ENCODE data around the gene OGFR.

The OGFR gene

DNA sequence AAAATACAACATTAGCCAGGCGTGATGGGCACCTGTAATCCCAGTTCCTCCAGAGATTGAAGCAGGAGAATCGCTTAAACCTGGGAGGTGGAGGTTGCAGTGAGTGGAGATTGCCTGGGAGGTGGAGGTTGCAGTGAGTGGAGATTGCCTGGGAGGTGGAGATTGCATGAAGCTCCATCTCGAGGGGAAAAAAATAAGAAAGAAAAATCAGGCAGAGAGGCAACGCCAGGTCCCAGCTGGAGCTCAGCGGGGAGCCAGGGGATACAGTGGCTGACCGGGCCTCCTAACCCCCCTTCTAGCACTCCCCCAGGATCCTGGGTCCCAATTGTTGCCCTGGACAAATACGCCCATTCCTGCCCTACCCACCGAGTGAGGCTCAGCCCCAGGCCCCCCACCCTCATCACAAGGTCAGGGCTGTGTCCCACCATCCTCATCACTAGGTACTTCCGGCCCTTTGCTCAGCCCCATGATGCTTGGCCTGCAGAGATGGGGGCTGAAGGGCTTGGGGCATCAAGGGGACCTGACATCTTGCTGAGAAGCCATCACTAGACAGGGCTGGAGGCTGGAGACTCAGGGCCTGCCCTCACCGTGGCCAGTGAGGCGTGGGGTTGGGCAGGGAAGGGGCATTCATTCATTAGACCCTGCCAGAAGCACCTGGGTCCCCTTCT, 1.9 kb downstream of the OGFR start:
- Histone ChIP-seq H3K9me3 (ENCODE audit: insufficient read depth, low read depth, low read length) (no peaks in the 10 kb centered on the region), H3K4me3 (ENCODE audit: low read length) (no peak overlapping the region), H3K27ac (ENCODE audit: low read length) (no peak overlapping the region), H3K36me3 (ENCODE audit: insufficient read depth, low read depth, low read length) (peaks cover 18% of the 10 kb centered on the region), H3K27me3 (ENCODE audit: insufficient read depth, low read length) (peaks cover 11% of the 10 kb centered on the region), H3K9ac (ENCODE audit: low read depth, low read length) (no peak overlapping the region), H3K4me1 (ENCODE audit: insufficient read depth, low read length) (peaks cover 3% of the 10 kb centered on the region; the same call in 1 of the 2 replicates)

DNA sequence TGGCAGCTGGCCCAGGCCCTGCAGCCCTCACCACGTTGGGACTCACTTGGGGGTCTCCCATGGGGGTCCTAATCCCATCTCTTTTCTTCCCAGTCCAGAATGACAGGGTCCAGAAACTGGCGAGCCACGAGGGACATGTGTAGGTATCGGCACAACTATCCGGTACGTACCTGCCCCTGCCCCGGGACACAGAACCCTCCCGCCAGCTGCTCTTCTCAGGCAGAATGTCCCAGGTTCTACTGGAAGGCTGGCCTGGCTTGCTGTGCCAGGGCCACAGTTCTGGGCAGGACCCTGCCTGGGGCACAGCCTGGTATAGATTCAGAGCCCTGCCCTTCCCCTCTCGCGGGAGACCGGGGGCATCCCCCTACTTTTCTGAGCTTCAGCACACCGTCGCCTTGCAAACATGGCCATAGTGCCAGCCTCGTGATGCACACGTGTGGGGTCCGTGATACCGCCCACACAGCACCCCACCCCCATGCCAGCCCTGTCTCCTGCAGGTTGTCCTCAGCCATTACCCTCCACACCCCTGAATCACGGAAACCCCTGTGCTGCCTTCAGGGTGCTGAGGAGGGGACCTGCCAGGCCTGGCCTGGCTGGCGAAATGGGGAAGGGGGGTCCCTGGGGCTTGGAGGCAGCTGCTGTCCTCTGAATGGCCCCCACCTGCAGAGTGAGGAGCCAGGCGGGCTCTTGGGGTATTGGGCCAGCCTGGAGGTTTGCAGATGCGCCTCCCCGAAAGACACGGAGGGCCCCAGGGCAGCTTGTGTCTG, 3.0 kb downstream of the OGFR start:
- no peaks in the 10 kb centered on the region for H3K9me3 ChIP-seq (ENCODE audit: insufficient read depth, low read depth, low read length)
- no peak overlapping the region for H3K4me3 ChIP-seq (ENCODE audit: low read length)
- peaks cover 19% of the 10 kb centered on the region for H3K36me3 ChIP-seq (ENCODE audit: insufficient read depth, low read depth, low read length)
- peaks cover 3% of the 10 kb centered on the region; the same call in 1 of the 2 replicates for H3K4me1 ChIP-seq (ENCODE audit: insufficient read depth, low read length)
- peaks cover 11% of the 10 kb centered on the region for H3K27me3 ChIP-seq (ENCODE audit: insufficient read depth, low read length)
- no peak overlapping the region for H3K27ac ChIP-seq (ENCODE audit: low read length)
- no peak overlapping the region for H3K9ac ChIP-seq (ENCODE audit: low read depth, low read length)

DNA sequence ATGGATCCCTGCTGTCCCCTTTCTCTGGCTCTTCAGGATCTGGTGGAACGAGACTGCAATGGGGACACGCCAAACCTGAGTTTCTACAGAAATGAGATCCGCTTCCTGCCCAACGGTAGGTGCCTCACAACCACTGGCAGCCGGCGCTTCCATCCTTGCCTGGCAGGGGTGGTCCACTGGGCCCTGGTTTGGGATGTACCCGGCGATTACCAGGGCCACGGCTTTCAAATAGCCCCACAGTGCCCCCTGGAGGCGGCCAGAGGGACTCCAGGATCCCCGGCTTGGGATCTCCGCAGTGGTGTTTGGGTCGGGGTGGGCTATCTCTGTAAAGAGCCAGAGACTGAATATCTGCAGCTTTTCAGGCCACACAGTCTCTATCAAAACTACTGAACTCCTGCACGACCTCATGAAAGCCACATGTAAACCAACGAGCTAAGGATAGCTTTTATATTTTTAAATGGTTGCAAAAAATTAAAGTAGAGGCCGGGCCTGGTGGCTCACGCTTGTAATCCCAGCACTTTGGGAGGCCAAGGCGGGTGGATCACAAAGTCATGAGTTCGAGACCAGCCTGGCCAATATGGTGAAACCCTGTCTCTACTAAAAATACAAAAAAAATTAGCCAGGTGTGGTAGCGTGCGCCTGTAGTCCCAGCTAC, 3.7 kb downstream of the OGFR start:
- no peak overlapping the region for H3K27ac ChIP-seq (ENCODE audit: low read length)
- H3K4me3 ChIP-seq (ENCODE audit: low read length): no peak overlapping the region
- H3K27me3 ChIP-seq (ENCODE audit: insufficient read depth, low read length): peaks cover 10% of the 10 kb centered on the region
- H3K36me3 ChIP-seq (ENCODE audit: insufficient read depth, low read depth, low read length): peaks cover 21% of the 10 kb centered on the region
- H3K4me1 ChIP-seq (ENCODE audit: insufficient read depth, low read length): peaks cover 3% of the 10 kb centered on the region; the same call in 1 of the 2 replicates
- H3K9me3 ChIP-seq (ENCODE audit: insufficient read depth, low read depth, low read length): no peaks in the 10 kb centered on the region
- H3K9ac ChIP-seq (ENCODE audit: low read depth, low read length): no peak overlapping the region

DNA sequence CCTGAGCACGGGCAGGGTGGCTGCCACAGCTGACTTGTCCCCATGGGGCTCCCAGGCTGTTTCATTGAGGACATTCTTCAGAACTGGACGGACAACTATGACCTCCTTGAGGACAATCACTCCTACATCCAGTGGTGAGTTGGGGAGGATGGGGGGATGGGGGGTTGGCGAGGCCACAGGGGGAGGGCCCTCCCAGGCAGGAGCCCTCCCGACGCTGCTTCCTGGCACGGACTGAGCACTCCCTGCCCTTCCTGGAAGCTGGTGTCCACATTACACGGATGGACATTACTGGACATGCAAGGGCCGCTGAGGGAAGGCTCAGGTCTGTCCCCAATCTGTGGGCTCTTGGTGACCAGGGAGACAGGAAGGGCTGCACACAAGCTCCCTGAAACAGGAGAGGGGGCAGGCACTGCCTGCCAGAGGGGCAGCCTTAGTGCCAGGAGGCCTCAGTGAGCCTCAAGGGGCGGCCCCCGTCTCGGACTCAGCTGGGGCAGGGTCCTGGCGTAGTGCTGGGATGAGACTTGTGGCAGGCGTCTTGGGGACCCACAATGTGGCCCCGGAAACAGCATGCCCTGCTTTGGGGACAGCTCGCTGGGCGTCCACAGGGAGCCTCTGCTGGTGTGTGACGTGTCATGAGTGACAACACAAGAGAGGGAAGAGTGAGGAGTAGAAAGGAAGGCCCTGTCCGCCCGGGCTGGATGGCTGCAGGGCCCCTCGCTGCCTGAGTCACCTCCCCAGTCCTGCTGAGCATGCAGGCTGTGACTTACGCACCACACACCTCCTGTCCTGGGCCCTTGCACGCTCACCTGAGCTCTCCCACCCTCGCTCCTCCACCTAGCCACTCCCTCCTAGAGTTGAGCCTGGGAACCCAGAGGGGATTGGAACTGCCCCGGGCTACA, 5.1 kb downstream of the OGFR start:
- Histone ChIP-seq H3K27me3 (ENCODE audit: insufficient read depth, low read length) (no peaks in the 10 kb centered on the region), H3K9me3 (ENCODE audit: insufficient read depth, low read depth, low read length) (no peaks in the 10 kb centered on the region), H3K36me3 (ENCODE audit: insufficient read depth, low read depth, low read length) (peaks cover 21% of the 10 kb centered on the region), H3K27ac (ENCODE audit: low read length) (no peak overlapping the region), H3K4me3 (ENCODE audit: low read length) (no peak overlapping the region), H3K9ac (ENCODE audit: low read depth, low read length) (no peak overlapping the region), H3K4me1 (ENCODE audit: insufficient read depth, low read length) (no peaks in the 10 kb centered on the region)

DNA sequence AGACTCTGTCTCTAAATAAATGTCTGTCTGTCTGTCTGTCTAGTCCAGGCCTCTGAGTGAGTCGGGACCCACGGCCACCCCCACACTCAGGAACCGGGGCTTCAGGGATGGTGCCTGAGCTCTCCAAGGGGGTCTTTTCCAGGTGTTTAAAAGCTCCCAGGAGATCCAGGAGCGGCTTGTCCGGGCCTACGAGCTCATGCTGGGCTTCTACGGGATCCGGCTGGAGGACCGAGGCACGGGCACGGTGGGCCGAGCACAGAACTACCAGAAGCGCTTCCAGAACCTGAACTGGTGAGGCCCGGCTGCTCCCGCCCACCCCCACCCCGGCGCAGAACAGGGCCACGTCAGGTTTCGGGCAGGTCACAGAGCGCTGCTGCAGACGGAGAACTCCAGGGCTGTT, 6.7 kb downstream of the OGFR start:
- H3K9ac ChIP-seq (ENCODE audit: low read depth, low read length): no peak overlapping the region
- H3K9me3 ChIP-seq (ENCODE audit: insufficient read depth, low read depth, low read length): no peaks in the 10 kb centered on the region
- peaks cover 5% of the 10 kb centered on the region; the same call in 1 of the 2 replicates for H3K4me1 ChIP-seq (ENCODE audit: insufficient read depth, low read length)
- no peak overlapping the region for H3K27ac ChIP-seq (ENCODE audit: low read length)
- H3K4me3 ChIP-seq (ENCODE audit: low read length): no peak overlapping the region
- H3K27me3 ChIP-seq (ENCODE audit: insufficient read depth, low read length): peaks cover 14% of the 10 kb centered on the region
- H3K36me3 ChIP-seq (ENCODE audit: insufficient read depth, low read depth, low read length): peaks cover 21% of the 10 kb centered on the region

DNA sequence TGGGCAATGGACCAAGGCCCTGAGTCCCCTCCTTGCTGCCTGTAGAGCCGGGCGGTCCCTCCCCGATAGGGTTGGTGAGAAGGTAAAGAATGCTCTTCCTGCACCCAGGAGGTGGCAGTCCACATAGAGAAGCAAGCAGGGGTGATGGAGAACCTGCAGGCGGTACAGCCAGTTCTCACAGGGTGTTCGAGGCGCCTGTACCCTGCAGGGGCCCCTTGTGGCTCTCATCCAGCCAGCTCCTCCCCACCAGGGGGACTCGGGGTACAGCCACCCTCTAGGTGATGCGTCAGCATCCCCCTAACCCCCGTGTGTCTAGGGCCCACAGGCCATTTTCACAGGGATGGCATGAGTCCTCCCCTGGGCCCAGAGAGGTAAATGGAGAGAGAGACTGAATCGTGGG, 7.1 kb downstream of the OGFR start:
- no peak overlapping the region for H3K9ac ChIP-seq (ENCODE audit: low read depth, low read length)

DNA sequence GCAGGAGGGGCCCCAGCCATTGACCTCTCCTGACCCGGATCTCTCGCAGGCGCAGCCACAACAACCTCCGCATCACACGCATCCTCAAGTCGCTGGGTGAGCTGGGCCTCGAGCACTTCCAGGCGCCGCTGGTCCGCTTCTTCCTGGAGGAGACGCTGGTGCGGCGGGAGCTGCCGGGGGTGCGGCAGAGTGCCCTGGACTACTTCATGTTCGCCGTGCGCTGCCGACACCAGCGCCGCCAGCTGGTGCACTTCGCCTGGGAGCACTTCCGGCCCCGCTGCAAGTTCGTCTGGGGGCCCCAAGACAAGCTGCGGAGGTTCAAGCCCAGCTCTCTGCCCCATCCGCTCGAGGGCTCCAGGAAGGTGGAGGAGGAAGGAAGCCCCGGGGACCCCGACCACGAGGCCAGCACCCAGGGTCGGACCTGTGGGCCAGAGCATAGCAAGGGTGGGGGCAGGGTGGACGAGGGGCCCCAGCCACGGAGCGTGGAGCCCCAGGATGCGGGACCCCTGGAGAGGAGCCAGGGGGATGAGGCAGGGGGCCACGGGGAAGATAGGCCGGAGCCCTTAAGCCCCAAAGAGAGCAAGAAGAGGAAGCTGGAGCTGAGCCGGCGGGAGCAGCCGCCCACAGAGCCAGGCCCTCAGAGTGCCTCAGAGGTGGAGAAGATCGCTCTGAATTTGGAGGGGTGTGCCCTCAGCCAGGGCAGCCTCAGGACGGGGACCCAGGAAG, 7.7 kb downstream of the OGFR start:
- H3K4me3 ChIP-seq (ENCODE audit: low read length): no peak overlapping the region
- H3K9me3 ChIP-seq (ENCODE audit: insufficient read depth, low read depth, low read length): no peaks in the 10 kb centered on the region
- H3K36me3 ChIP-seq (ENCODE audit: insufficient read depth, low read depth, low read length): peaks cover 21% of the 10 kb centered on the region
- H3K4me1 ChIP-seq (ENCODE audit: insufficient read depth, low read length): peaks cover 5% of the 10 kb centered on the region; the same call in 1 of the 2 replicates
- peaks cover 21% of the 10 kb centered on the region for H3K27me3 ChIP-seq (ENCODE audit: insufficient read depth, low read length)
- no peak overlapping the region for H3K27ac ChIP-seq (ENCODE audit: low read length)
- no peak overlapping the region for H3K9ac ChIP-seq (ENCODE audit: low read depth, low read length)

More for the DNA sequence above, 7.1 kb downstream of the OGFR start:
- H3K9me3 ChIP-seq (ENCODE audit: insufficient read depth, low read depth, low read length): no peaks in the 10 kb centered on the region
- peaks cover 21% of the 10 kb centered on the region for H3K36me3 ChIP-seq (ENCODE audit: insufficient read depth, low read depth, low read length)
- peaks cover 18% of the 10 kb centered on the region for H3K27me3 ChIP-seq (ENCODE audit: insufficient read depth, low read length)
- no peak overlapping the region for H3K4me3 ChIP-seq (ENCODE audit: low read length)
- peaks cover 5% of the 10 kb centered on the region; the same call in 1 of the 2 replicates for H3K4me1 ChIP-seq (ENCODE audit: insufficient read depth, low read length)
- H3K27ac ChIP-seq (ENCODE audit: low read length): no peak overlapping the region

DNA sequence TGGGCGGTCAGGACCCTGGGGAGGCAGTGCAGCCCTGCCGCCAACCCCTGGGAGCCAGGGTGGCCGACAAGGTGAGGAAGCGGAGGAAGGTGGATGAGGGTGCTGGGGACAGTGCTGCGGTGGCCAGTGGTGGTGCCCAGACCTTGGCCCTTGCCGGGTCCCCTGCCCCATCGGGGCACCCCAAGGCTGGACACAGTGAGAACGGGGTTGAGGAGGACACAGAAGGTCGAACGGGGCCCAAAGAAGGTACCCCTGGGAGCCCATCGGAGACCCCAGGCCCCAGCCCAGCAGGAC, 8.2 kb downstream of the OGFR start:
- H3K9ac ChIP-seq (ENCODE audit: low read depth, low read length): no peak overlapping the region
- H3K4me1 ChIP-seq (ENCODE audit: insufficient read depth, low read length): peaks cover 5% of the 10 kb centered on the region; the same call in 1 of the 2 replicates
- H3K9me3 ChIP-seq (ENCODE audit: insufficient read depth, low read depth, low read length): no peaks in the 10 kb centered on the region
- peaks cover 21% of the 10 kb centered on the region for H3K36me3 ChIP-seq (ENCODE audit: insufficient read depth, low read depth, low read length)
- H3K27me3 ChIP-seq (ENCODE audit: insufficient read depth, low read length): peaks cover 26% of the 10 kb centered on the region
- no peak overlapping the region for H3K4me3 ChIP-seq (ENCODE audit: low read length)
- no peak overlapping the region for H3K27ac ChIP-seq (ENCODE audit: low read length)

DNA sequence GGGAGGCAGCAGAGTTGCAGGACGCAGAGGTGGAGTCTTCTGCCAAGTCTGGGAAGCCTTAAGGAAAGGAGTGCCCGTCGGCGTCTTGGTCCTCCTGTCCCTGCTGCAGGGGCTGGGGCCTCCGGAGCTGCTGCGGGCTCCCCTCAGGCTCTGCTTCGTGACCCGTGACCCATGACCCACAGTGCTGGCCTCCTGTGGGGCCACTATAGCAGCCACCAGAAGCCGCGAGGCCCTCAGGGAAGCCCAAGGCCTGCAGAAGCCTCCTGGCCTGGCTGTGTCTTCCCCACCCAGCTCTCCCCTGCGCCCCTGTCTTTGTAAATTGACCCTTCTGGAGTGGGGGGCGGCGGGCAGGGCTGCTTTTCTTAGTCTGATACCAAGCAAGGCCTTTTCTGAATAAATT, 9.0 kb downstream of the OGFR start:
- Histone ChIP-seq H3K27ac (ENCODE audit: low read length) (no peak overlapping the region), H3K4me1 (ENCODE audit: insufficient read depth, low read length) (peaks cover 5% of the 10 kb centered on the region; the same call in 1 of the 2 replicates), H3K9me3 (ENCODE audit: insufficient read depth, low read depth, low read length) (no peaks in the 10 kb centered on the region), H3K36me3 (ENCODE audit: insufficient read depth, low read depth, low read length) (peaks cover 21% of the 10 kb centered on the region), H3K27me3 (ENCODE audit: insufficient read depth, low read length) (peaks cover 30% of the 10 kb centered on the region), H3K4me3 (ENCODE audit: low read length) (no peak overlapping the region), H3K9ac (ENCODE audit: low read depth, low read length) (no peak overlapping the region)

DNA sequence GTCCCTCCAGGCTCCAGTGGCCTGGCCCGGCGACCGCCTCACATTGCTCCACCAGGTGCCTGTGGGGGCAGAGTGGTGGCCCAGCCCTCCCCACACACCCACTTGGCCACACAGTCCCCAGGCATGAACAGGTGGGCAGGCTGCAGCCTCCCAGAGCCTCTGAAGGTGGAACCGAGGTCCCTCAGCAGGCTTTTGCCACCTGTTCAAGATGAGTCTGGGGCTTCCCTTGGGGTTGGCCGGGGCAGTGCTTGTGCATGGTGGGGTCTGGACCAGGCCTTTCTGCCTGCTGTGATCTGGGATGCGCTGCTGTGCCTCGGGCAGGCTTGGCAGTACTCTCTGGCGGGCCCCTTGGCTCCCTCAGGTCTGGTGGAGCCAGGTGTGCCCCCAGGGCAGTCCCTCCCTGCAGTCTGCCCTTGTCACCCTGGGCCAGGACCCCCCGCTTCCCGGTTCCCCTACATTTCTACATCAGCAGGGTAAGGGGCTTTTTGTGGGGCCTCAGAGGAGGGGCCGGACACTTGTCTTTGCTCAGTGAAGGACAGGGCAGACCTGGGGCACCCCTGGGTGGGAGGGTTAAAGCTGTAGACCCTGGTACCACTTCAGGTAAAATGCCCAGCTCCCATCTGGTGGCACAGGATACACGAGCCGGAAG, 9.5 kb downstream of the OGFR start:
- H3K9ac ChIP-seq (ENCODE audit: low read depth, low read length): no peak overlapping the region
- H3K27ac ChIP-seq (ENCODE audit: low read length): no peak overlapping the region
- no peak overlapping the region for H3K4me3 ChIP-seq (ENCODE audit: low read length)
- peaks cover 17% of the 10 kb centered on the region for H3K36me3 ChIP-seq (ENCODE audit: insufficient read depth, low read depth, low read length)
- peaks cover 5% of the 10 kb centered on the region; the same call in 1 of the 2 replicates for H3K4me1 ChIP-seq (ENCODE audit: insufficient read depth, low read length)
- no peaks in the 10 kb centered on the region for H3K9me3 ChIP-seq (ENCODE audit: insufficient read depth, low read depth, low read length)
- H3K27me3 ChIP-seq (ENCODE audit: insufficient read depth, low read length): peaks cover 30% of the 10 kb centered on the region

All from iPS-20b (cell line).